Measurements from ENCODE around the gene CHRNB2. TPM values are rescaled to one million over a fixed set of nuclear protein-coding genes. Genes with fewer than 3 reads are reported as not detected.

Gene CHRNB2
- total RNA-seq, 1 experiment from 2014 or later = 0.21 TPM

DNA sequence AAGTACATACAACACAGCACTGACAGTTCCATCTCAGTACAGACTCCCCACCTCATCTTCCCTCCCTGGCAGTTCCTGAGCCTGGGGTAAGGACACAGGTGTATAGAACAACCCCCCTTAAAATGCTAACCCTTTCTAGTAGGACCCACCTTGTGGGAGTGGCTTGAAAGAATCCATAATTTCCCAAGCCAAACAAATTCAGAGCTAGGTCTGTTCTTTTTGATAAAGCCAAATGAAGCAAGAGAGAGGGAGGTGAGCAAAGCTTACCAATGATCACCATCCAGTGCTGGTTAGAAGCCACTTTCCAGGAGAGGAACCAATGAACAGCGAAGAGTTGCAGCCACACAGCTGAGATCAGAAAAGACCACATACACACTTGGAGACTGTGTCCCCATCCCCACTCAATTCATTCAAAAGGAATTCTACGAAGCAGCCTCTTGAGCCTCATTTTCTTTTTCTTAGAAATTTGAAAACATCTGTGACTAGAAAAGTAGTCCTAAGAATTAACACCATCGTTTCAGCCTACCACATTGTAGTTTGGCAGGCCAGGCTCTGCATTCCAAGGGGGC, 18.3 kb upstream of the CHRNB2 start:
- H3K9me3 Mint-ChIP-seq (ENCODE audit: unreplicated experiment) = no peaks in the 10 kb centered on the region
- intact Hi-C loops (cut with micrococcal nuclease) = loop anchor here (10.0 kb wide), 1 partner anchor 364 kb away; no protein-coding TSS in a partner anchor
- no peak overlapping the region for H3K4me3 Mint-ChIP-seq (ENCODE audit: unreplicated experiment)
- TF ChIP-seq, protein P1, sequence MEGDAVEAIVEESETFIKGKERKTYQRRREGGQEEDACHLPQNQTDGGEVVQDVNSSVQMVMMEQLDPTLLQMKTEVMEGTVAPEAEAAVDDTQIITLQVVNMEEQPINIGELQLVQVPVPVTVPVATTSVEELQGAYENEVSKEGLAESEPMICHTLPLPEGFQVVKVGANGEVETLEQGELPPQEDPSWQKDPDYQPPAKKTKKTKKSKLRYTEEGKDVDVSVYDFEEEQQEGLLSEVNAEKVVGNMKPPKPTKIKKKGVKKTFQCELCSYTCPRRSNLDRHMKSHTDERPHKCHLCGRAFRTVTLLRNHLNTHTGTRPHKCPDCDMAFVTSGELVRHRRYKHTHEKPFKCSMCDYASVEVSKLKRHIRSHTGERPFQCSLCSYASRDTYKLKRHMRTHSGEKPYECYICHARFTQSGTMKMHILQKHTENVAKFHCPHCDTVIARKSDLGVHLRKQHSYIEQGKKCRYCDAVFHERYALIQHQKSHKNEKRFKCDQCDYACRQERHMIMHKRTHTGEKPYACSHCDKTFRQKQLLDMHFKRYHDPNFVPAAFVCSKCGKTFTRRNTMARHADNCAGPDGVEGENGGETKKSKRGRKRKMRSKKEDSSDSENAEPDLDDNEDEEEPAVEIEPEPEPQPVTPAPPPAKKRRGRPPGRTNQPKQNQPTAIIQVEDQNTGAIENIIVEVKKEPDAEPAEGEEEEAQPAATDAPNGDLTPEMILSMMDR (IDR thresholded peaks at IDR 0.05; ENCODE audit: unreplicated experiment) = no peak
- peaks cover 15% of the 10 kb centered on the region for H3K4me1 Mint-ChIP-seq (ENCODE audit: insufficient read depth, unreplicated experiment)
- H3K27me3 Mint-ChIP-seq (ENCODE audit: insufficient read depth, unreplicated experiment) = peaks cover 11% of the 10 kb centered on the region
- ChIA-PET POLR2A (interaction anchor here (1.3 kb wide), 1 partner anchor 70 kb away, joined by 3 read pairs; no protein-coding TSS in a partner anchor), CTCF (interaction anchor here (0.9 to 11.3 kb wide), 3 partner anchors 15 to 67 kb away, joined by 3 to 128 read pairs (median 5); no protein-coding TSS in a partner anchor)
- peak overlapping the region; percentile 14 for H3K27ac Mint-ChIP-seq (ENCODE audit: low read depth, unreplicated experiment)
- H3K36me3 Mint-ChIP-seq (ENCODE audit: insufficient read depth, unreplicated experiment) = peaks cover 54% of the 10 kb centered on the region
- BruUV-seq (replicated peaks) = no TSS peak
- no peak for DNase-seq (ENCODE audit: unreplicated experiment)

DNA sequence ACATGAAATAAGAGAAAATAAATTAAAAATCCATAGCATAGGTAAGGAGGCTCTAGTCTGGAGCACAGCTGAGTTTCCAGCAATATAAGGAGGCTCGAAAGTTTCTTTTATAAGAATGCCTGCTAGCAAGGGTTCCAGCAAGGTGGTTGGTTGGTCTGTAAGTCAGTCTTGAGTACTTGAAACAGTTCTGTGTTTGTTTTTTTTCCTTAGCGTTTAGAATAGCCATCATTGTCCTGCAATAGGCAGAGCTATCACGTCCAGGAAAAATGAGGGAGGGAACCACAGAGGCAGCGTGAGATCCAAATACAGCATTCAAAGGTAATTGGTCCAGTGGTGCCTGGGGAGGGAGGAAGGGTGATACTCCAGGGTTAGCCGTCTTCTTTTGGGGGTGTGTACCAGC, 17.5 kb upstream of the CHRNB2 start:
- TF ChIP-seq, protein P1 (IDR thresholded peaks at IDR 0.05; ENCODE audit: unreplicated experiment) = no peak
- POLR2A ChIA-PET = interaction anchor here (0.6 to 1.3 kb wide), 3 partner anchors 54 to 318 kb away, joined by 3 read pairs; no protein-coding TSS in a partner anchor
- peaks cover 62% of the 10 kb centered on the region for H3K36me3 Mint-ChIP-seq (ENCODE audit: insufficient read depth, unreplicated experiment)

DNA sequence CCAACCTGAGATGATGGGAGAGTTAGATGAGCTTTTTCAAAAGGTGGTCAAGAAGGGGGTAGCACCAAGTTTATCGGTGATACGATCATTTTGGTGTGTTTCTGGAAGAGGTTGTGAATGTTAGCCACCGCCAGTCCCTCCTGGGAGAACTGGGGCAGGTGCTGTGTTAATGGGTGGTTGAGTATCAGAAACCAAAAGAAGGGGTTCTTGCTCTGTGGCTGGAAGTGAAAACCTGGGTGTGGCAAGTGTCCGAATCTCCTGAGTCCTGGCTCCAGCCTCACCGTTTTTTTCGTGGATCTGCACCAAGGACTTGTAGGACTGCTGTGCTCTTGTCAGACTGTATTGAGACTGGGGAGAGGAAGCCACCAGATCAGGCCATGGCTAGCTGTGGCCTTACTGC, 16.9 kb upstream of the CHRNB2 start:
- no peaks in the 10 kb centered on the region for H3K9me3 Mint-ChIP-seq (ENCODE audit: unreplicated experiment)
- POLR2A ChIA-PET = interaction anchor here (0.5 kb wide), 1 partner anchor 21 kb away, joined by 3 read pairs; no protein-coding TSS in a partner anchor
- peaks cover 15% of the 10 kb centered on the region for H3K4me1 Mint-ChIP-seq (ENCODE audit: insufficient read depth, unreplicated experiment)
- peaks cover 68% of the 10 kb centered on the region for H3K36me3 Mint-ChIP-seq (ENCODE audit: insufficient read depth, unreplicated experiment)
- no peaks in the 10 kb centered on the region for H3K27me3 Mint-ChIP-seq (ENCODE audit: insufficient read depth, unreplicated experiment)
- no peak overlapping the region for H3K4me3 Mint-ChIP-seq (ENCODE audit: unreplicated experiment)
- BruUV-seq (replicated peaks) = no TSS peak
- H3K27ac Mint-ChIP-seq (ENCODE audit: low read depth, unreplicated experiment) = no peak overlapping the region
- CTCF ChIA-PET = interaction anchor here (0.6 to 11.3 kb wide), 3 partner anchors 69 to 381 kb away, joined by 3 to 128 read pairs (median 5); no protein-coding TSS in a partner anchor
- TF ChIP-seq, protein P1 (IDR thresholded peaks at IDR 0.05; ENCODE audit: unreplicated experiment) = no peak
- intact Hi-C loops (cut with micrococcal nuclease) = no loop called here
- DNase-seq (ENCODE audit: unreplicated experiment) = no peak

More for the DNA sequence above, 17.5 kb upstream of the CHRNB2 start:
- Mint-ChIP-seq H3K4me1 (ENCODE audit: insufficient read depth, unreplicated experiment) (peaks cover 15% of the 10 kb centered on the region), H3K4me3 (ENCODE audit: unreplicated experiment) (no peak overlapping the region), H3K27ac (ENCODE audit: low read depth, unreplicated experiment) (no peak overlapping the region), H3K9me3 (ENCODE audit: unreplicated experiment) (no peaks in the 10 kb centered on the region), H3K27me3 (ENCODE audit: insufficient read depth, unreplicated experiment) (peaks cover 3% of the 10 kb centered on the region)
- CTCF ChIA-PET = interaction anchor here (0.8 to 11.3 kb wide), 2 partner anchors 68 to 382 kb away, joined by 3 to 128 read pairs; no protein-coding TSS in a partner anchor
- no peak for DNase-seq (ENCODE audit: unreplicated experiment)
- intact Hi-C loops (cut with micrococcal nuclease) = no loop called here
- BruUV-seq (replicated peaks) = TSS peak; percentile 60

DNA sequence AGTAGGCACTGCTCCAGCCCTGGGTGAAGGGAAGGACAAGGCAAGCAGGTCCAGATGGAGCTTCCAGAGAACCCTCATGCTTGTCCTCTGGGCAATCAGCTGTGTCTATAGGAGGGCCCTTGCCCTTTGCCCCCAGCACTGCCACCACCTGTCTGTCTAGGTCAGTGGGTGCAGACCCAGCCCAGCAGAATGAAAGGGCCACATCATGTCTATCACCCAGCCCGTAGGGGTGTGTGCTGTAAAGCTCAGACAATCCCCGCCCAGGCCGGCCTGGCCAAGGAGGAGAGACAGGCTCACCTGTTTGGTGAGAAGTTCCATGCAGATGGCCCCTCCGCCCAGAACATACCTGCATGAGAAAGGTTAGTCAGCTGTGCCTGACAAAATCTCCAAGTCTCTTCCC, 16.1 kb upstream of the CHRNB2 start:
- TF ChIP-seq, protein P1 (IDR thresholded peaks at IDR 0.05; ENCODE audit: unreplicated experiment) = no peak
- no TSS peak for BruUV-seq (replicated peaks)
- Mint-ChIP-seq H3K4me3 (ENCODE audit: unreplicated experiment) (no peak overlapping the region), H3K9me3 (ENCODE audit: unreplicated experiment) (no peaks in the 10 kb centered on the region), H3K36me3 (ENCODE audit: insufficient read depth, unreplicated experiment) (peaks cover 76% of the 10 kb centered on the region), H3K27me3 (ENCODE audit: insufficient read depth, unreplicated experiment) (no peaks in the 10 kb centered on the region), H3K27ac (ENCODE audit: low read depth, unreplicated experiment) (no peak overlapping the region), H3K4me1 (ENCODE audit: insufficient read depth, unreplicated experiment) (peaks cover 19% of the 10 kb centered on the region)
- DNase-seq (ENCODE audit: unreplicated experiment) = no peak
- CTCF ChIA-PET = interaction anchor here (0.6 to 11.3 kb wide), 5 partner anchors 17 to 461 kb away, joined by 3 to 128 read pairs (median 5); no protein-coding TSS in a partner anchor
- POLR2A ChIA-PET = interaction anchor here (1.1 kb wide), 1 partner anchor 579 kb away, joined by 3 read pairs; no protein-coding TSS in a partner anchor
- intact Hi-C loops (cut with micrococcal nuclease) = no loop called here

Data from MCF 10A (cell line).